H1 (cell line): Measurements from ENCODE around the gene POTEM.
"Not testable (repeated sequence)": the region's sequence is repeated elsewhere in the genome, so short reads cannot be mapped to it uniquely, and the experiment has no call there.

Source experiments
- BRCA1 ChIP-seq: IDR thresholded peaks from 2 replicates; pipeline ENCODE4 v1.6.1; 2012; ENCODE audit warnings: low read depth, low read length, improper control_type of control experiment
- NRF1 ChIP-seq: IDR thresholded peaks from 2 replicates; pipeline ENCODE4 v1.6.1; 2011; ENCODE audit warnings: mild to moderate bottlenecking, low read depth, low read length, improper control_type of control experiment
- TEAD4 ChIP-seq: IDR thresholded peaks from 2 replicates; pipeline ENCODE4 v1.6.1; 2012; ENCODE audit warnings: low read depth, low read length, inconsistent platforms, mixed read lengths

GRCh38 chr14:18953085-18953484, 14.1 kb upstream of the POTEM start:
- TF ChIP-seq TEAD4, NRF1, BRCA1: not testable (repeated sequence)
